ENCODE data around the gene IFNA4.
A peak's percentile ranks its signal among the peaks of the same experiment; 100 is the strongest.

IFNA4 gene

GRCh38 chr9:21165516-21165915, 21.9 kb downstream of the IFNA4 start:
- Histone ChIP-seq H3K14ac (ENCODE audit: low read length) (no peak overlapping the region), H2AFZ (ENCODE audit: insufficient read depth, low read length, poor library complexity) (no peak overlapping the region), H3K23ac (ENCODE audit: low read length) (no peak overlapping the region), H3K36me3 (ENCODE audit: control insufficient read depth in 1 of 2, insufficient read depth in 2 of 2, low read length in 2 of 2) (no peaks in the 10 kb centered on the region), H3K4me2 (ENCODE audit: low read length) (no peak overlapping the region), H4K91ac (ENCODE audit: low read depth, low read length) (no peak overlapping the region), H3K9ac (ENCODE audit: low read length) (no peak overlapping the region), H2AK5ac (ENCODE audit: low read length) (no peak overlapping the region), H3K79me1 (ENCODE audit: low read length) (no peaks in the 10 kb centered on the region), H3K18ac (ENCODE audit: low read length) (no peak overlapping the region), H4K8ac (ENCODE audit: low read depth, low read length) (no peak overlapping the region), H2BK5ac (ENCODE audit: low read depth, low read length, poor library complexity) (no peak overlapping the region), H3K79me2 (ENCODE audit: control insufficient read depth, insufficient read depth, low read length, poor library complexity) (no peaks in the 10 kb centered on the region), H3K9me3 (ENCODE audit: insufficient read depth, low read depth, low read length) (no peaks in the 10 kb centered on the region), H3K27ac (ENCODE audit: low read depth, low read length) (no peak overlapping the region), H3K4me3 (ENCODE audit: low read depth, low read length) (no peak overlapping the region), H4K12ac (ENCODE audit: low read depth, low read length) (no peak overlapping the region), H3K4me1 (ENCODE audit: control insufficient read depth in 1 of 2, insufficient read depth in 2 of 2, low read length in 2 of 2) (no peaks in the 10 kb centered on the region), H2BK12ac (ENCODE audit: low read length) (no peak overlapping the region), H3K27me3 (ENCODE audit: insufficient read depth, low read length) (no peaks in the 10 kb centered on the region), H3K4ac (ENCODE audit: low read depth, low read length) (no peak overlapping the region), H2BK120ac (ENCODE audit: insufficient read depth, low read length, poor library complexity) (no peak overlapping the region)
- DNase-seq: no peak
- WGBS (ENCODE audit: extremely low coverage, insufficient coverage, insufficient read length): no CpG with 5 or more reads among the region's 1 CpG

- H3K9me3 ChIP-seq (ENCODE audit: insufficient read depth, low read depth, low read length): no peaks in the 10 kb centered on the region
- H3K27ac ChIP-seq (ENCODE audit: low read depth, low read length): no peak overlapping the region
- no peak overlapping the region for H4K91ac ChIP-seq (ENCODE audit: low read depth, low read length)
- H3K4me1 ChIP-seq (ENCODE audit: control insufficient read depth in 1 of 2, insufficient read depth in 2 of 2, low read length in 2 of 2): no peaks in the 10 kb centered on the region
- H3K79me1 ChIP-seq (ENCODE audit: low read length): no peaks in the 10 kb centered on the region
- no peak overlapping the region for H2BK12ac ChIP-seq (ENCODE audit: low read length)
- H3K23ac ChIP-seq (ENCODE audit: low read length): no peak overlapping the region
- no peaks in the 10 kb centered on the region for H3K36me3 ChIP-seq (ENCODE audit: control insufficient read depth in 1 of 2, insufficient read depth in 2 of 2, low read length in 2 of 2)
- no peak overlapping the region for H2BK120ac ChIP-seq (ENCODE audit: insufficient read depth, low read length, poor library complexity)
- H3K79me2 ChIP-seq (ENCODE audit: control insufficient read depth, insufficient read depth, low read length, poor library complexity): no peaks in the 10 kb centered on the region
- no peak overlapping the region for H3K9ac ChIP-seq (ENCODE audit: low read length)
- H3K4me3 ChIP-seq (ENCODE audit: low read depth, low read length): no peak overlapping the region
- H4K12ac ChIP-seq (ENCODE audit: low read depth, low read length): no peak overlapping the region
- H2AK5ac ChIP-seq (ENCODE audit: low read length): no peak overlapping the region
- no peak overlapping the region for H2BK5ac ChIP-seq (ENCODE audit: low read depth, low read length, poor library complexity)
- no peak overlapping the region for H3K4ac ChIP-seq (ENCODE audit: low read depth, low read length)
- no peaks in the 10 kb centered on the region for H3K27me3 ChIP-seq (ENCODE audit: insufficient read depth, low read length)
- DNase-seq: no peak
- no peak overlapping the region for H4K8ac ChIP-seq (ENCODE audit: low read depth, low read length)
- H2AFZ ChIP-seq (ENCODE audit: insufficient read depth, low read length, poor library complexity): no peak overlapping the region
- H3K14ac ChIP-seq (ENCODE audit: low read length): no peak overlapping the region
- WGBS (ENCODE audit: extremely low coverage, insufficient coverage, insufficient read length): no CpG with 5 or more reads among the region's 1 CpG
- H3K18ac ChIP-seq (ENCODE audit: low read length): no peak overlapping the region
- no peak overlapping the region for H3K4me2 ChIP-seq (ENCODE audit: low read length)
Measured at GRCh38 chr9:21160178-21160577, 27.2 kb downstream of the IFNA4 start.

DNA sequence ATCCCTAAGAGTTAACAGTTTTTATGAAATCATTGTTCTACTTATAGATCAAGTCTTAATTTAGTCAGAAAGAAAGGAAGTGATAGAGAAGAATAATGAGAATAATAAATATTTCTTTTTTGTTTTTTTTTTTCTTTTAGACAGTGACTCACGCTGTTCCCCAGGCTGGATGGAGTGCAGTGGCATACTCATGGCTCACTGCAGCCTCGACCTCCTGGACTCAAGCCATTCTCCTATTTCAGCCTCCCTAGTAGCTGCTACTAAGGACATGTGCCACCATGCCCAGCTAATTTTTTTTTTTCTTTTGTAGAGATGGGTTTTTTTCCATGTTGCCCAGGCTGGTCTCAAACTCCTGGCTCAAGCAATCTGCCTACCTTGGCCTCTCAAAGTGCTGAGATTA, 31.9 kb downstream of the IFNA4 start:
- H3K18ac ChIP-seq (ENCODE audit: low read length): no peak overlapping the region
- H3K4me1 ChIP-seq (ENCODE audit: control insufficient read depth in 1 of 2, insufficient read depth in 2 of 2, low read length in 2 of 2): peaks cover 0 to 2% of the 10 kb centered on the region in 2 experiments
- no peak overlapping the region for H4K91ac ChIP-seq (ENCODE audit: low read depth, low read length)
- no peak overlapping the region for H2AK5ac ChIP-seq (ENCODE audit: low read length)
- H3K4ac ChIP-seq (ENCODE audit: low read depth, low read length): no peak overlapping the region
- H4K12ac ChIP-seq (ENCODE audit: low read depth, low read length): no peak overlapping the region
- no peaks in the 10 kb centered on the region for H3K36me3 ChIP-seq (ENCODE audit: control insufficient read depth in 1 of 2, insufficient read depth in 2 of 2, low read length in 2 of 2)
- no CpG with 5 or more reads among the region's 2 CpGs for WGBS (ENCODE audit: extremely low coverage, insufficient coverage, insufficient read length)
- H2AFZ ChIP-seq (ENCODE audit: insufficient read depth, low read length, poor library complexity): no peak overlapping the region
- H3K79me2 ChIP-seq (ENCODE audit: control insufficient read depth, insufficient read depth, low read length, poor library complexity): no peaks in the 10 kb centered on the region
- no peak overlapping the region for H3K9ac ChIP-seq (ENCODE audit: low read length)
- H3K23ac ChIP-seq (ENCODE audit: low read length): no peak overlapping the region
- H3K27ac ChIP-seq (ENCODE audit: low read depth, low read length): no peak overlapping the region
- H2BK5ac ChIP-seq (ENCODE audit: low read depth, low read length, poor library complexity): no peak overlapping the region
- no peak overlapping the region for H2BK120ac ChIP-seq (ENCODE audit: insufficient read depth, low read length, poor library complexity)
- H3K4me2 ChIP-seq (ENCODE audit: low read length): no peak overlapping the region
- H2BK12ac ChIP-seq (ENCODE audit: low read length): no peak overlapping the region
- no peak overlapping the region for H3K4me3 ChIP-seq (ENCODE audit: low read depth, low read length)
- no peak overlapping the region for H4K8ac ChIP-seq (ENCODE audit: low read depth, low read length)
- H3K27me3 ChIP-seq (ENCODE audit: insufficient read depth, low read length): no peaks in the 10 kb centered on the region
- no peaks in the 10 kb centered on the region for H3K9me3 ChIP-seq (ENCODE audit: insufficient read depth, low read depth, low read length)
- H3K79me1 ChIP-seq (ENCODE audit: low read length): no peaks in the 10 kb centered on the region
- DNase-seq: no peak
- H3K14ac ChIP-seq (ENCODE audit: low read length): no peak overlapping the region

GRCh38 chr9:21154018-21154608, 33.3 kb downstream of the IFNA4 start:
- H3K4me1 ChIP-seq (ENCODE audit: control insufficient read depth in 1 of 2, insufficient read depth in 2 of 2, low read length in 2 of 2): peaks cover 0 to 2% of the 10 kb centered on the region in 2 experiments

More at GRCh38 chr9:21154018-21154608, 33.3 kb downstream of the IFNA4 start:
- Histone ChIP-seq H3K18ac (ENCODE audit: low read length) (no peak overlapping the region), H2BK5ac (ENCODE audit: low read depth, low read length, poor library complexity) (no peak overlapping the region), H2AFZ (ENCODE audit: insufficient read depth, low read length, poor library complexity) (no peak overlapping the region), H3K23ac (ENCODE audit: low read length) (no peak overlapping the region), H3K4me3 (ENCODE audit: low read depth, low read length) (no peak overlapping the region), H3K4ac (ENCODE audit: low read depth, low read length) (no peak overlapping the region), H2AK5ac (ENCODE audit: low read length) (no peak overlapping the region), H3K9me3 (ENCODE audit: insufficient read depth, low read depth, low read length) (peaks cover 3% of the 10 kb centered on the region), H3K27ac (ENCODE audit: low read depth, low read length) (no peak overlapping the region), H2BK120ac (ENCODE audit: insufficient read depth, low read length, poor library complexity) (no peak overlapping the region), H3K14ac (ENCODE audit: low read length) (no peak overlapping the region), H4K12ac (ENCODE audit: low read depth, low read length) (no peak overlapping the region), H3K79me1 (ENCODE audit: low read length) (no peaks in the 10 kb centered on the region), H4K8ac (ENCODE audit: low read depth, low read length) (no peak overlapping the region), H3K27me3 (ENCODE audit: insufficient read depth, low read length) (no peaks in the 10 kb centered on the region), H3K9ac (ENCODE audit: low read length) (no peak overlapping the region), H3K36me3 (ENCODE audit: control insufficient read depth in 1 of 2, insufficient read depth in 2 of 2, low read length in 2 of 2) (no peaks in the 10 kb centered on the region), H3K79me2 (ENCODE audit: control insufficient read depth, insufficient read depth, low read length, poor library complexity) (no peaks in the 10 kb centered on the region), H4K91ac (ENCODE audit: low read depth, low read length) (no peak overlapping the region), H3K4me2 (ENCODE audit: low read length) (peak overlapping the region; percentile 47), H2BK12ac (ENCODE audit: low read length) (no peak overlapping the region)
- peak in 1 of 2 donors; percentile 44 for DNase-seq
- WGBS (ENCODE audit: extremely low coverage, insufficient coverage, insufficient read length): no CpG with 5 or more reads among the region's 3 CpGs
